WERI-Rb-1 (cell line): Measurements from ENCODE around the gene METRN.

ENCODE experiments used
- DNase-seq: peaks from one replicate; pipeline ENCODE4 v3.0.0-alpha.2; 2020
- H3K27ac ChIP-seq: fragments of 250-450 bp; sonication (Bioruptor Pico); 2 replicates; pipeline ENCODE4 v1.5.1; 2020; ENCODE audit warnings: mild to moderate bottlenecking, moderate library complexity
- H3K27me3 ChIP-seq: fragments of 250-450 bp; sonication (Bioruptor Pico); 2 replicates; pipeline ENCODE4 v1.5.1; 2021; ENCODE audit warnings: mild to moderate bottlenecking, low read depth, moderate library complexity; ENCODE audit not compliant: insufficient read depth, severe bottlenecking
- H3K36me3 ChIP-seq: fragments of 250-450 bp; sonication (Bioruptor Pico); 2 replicates; pipeline ENCODE4 v1.5.1; 2020; ENCODE audit warnings: mild to moderate bottlenecking, moderate library complexity
- H3K4me3 ChIP-seq: 2 replicates; pipeline ENCODE4 v1.5.1; 2011; ENCODE audit warnings: low read depth, mild to moderate bottlenecking, control low read depth, low read length
- H3K9me3 ChIP-seq: fragments of 250-450 bp; sonication (Bioruptor Pico); 2 replicates; pipeline ENCODE4 v1.5.1; 2021; ENCODE audit warnings: mild to moderate bottlenecking, moderate library complexity; ENCODE audit not compliant: severe bottlenecking
- TF ChIP-seq, protein P1 (sequence below): IDR thresholded peaks from 2 replicates; pipeline ENCODE4 v1.5.1; 2011; ENCODE audit warnings: low read depth, mild to moderate bottlenecking, control low read depth, inconsistent platforms, low read length

METRN gene

DNA sequence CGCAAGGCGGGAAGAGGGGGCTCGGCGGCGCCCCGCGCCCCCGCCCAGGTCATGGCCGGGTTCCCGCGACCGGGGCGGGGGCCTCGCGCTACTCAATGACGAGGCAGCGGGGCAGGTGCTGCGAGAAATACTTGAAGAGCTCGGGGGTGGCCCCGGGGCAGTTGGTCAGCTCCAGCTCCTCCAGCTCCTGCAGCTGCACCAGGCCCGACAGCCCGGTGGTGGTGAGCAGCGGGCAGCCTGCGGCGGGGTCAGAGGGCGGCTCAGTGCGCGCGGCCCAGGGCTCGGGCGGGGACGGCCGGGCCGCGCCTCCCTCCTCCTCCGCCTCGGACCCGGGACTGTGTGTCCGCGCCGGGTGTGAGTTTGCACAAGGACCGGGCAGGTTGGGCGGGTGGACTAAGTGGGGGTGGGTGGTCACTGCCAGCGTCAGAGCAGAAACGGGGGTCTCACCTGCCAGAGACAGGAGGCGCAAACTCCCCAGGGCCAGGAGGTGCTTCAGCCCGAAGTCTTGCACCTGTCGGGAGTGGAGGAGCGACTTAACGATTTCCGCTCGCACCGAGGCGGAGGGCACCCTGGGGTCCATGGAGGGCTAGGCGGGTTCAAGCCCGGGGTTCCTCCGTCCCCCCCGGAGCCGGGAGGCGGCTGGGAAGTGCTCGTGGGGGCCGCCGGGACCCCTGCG is 20.6 kb upstream of the METRN start:
- Histone ChIP-seq H3K9me3 (no peaks in the 10 kb centered on the region), H3K27ac (no peak overlapping the region), H3K4me3 (no peak overlapping the region), H3K36me3 (peaks cover 11% of the 10 kb centered on the region), H3K27me3 (no peaks in the 10 kb centered on the region)
- TF ChIP-seq, protein P1, sequence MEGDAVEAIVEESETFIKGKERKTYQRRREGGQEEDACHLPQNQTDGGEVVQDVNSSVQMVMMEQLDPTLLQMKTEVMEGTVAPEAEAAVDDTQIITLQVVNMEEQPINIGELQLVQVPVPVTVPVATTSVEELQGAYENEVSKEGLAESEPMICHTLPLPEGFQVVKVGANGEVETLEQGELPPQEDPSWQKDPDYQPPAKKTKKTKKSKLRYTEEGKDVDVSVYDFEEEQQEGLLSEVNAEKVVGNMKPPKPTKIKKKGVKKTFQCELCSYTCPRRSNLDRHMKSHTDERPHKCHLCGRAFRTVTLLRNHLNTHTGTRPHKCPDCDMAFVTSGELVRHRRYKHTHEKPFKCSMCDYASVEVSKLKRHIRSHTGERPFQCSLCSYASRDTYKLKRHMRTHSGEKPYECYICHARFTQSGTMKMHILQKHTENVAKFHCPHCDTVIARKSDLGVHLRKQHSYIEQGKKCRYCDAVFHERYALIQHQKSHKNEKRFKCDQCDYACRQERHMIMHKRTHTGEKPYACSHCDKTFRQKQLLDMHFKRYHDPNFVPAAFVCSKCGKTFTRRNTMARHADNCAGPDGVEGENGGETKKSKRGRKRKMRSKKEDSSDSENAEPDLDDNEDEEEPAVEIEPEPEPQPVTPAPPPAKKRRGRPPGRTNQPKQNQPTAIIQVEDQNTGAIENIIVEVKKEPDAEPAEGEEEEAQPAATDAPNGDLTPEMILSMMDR = no peak
- no peak for DNase-seq

DNA sequence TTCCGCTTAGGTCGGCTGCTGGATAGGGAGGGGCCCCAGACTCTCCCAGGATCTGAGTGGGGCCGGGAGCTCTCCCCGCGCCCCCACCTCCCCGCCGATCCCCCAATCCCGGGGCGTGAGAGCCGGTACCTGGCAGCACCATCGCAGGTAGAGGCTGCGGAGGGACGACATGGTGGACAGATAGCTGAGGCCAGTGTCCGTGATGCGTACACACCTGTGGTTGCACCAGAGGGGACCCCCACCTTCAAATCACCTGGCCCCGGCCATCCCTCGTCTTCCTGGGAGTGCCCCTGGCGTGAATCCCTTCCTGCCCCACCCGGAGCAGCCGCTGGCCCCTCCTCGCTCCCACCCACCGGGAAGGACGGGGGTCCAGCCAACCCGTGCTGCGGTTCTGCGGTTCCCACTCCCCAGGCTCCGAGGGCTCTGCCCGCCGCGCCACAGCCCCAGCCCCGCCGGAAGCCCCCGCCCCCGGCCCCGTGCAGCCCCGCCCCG is 20.0 kb upstream of the METRN start:
- no peak for DNase-seq

DNA sequence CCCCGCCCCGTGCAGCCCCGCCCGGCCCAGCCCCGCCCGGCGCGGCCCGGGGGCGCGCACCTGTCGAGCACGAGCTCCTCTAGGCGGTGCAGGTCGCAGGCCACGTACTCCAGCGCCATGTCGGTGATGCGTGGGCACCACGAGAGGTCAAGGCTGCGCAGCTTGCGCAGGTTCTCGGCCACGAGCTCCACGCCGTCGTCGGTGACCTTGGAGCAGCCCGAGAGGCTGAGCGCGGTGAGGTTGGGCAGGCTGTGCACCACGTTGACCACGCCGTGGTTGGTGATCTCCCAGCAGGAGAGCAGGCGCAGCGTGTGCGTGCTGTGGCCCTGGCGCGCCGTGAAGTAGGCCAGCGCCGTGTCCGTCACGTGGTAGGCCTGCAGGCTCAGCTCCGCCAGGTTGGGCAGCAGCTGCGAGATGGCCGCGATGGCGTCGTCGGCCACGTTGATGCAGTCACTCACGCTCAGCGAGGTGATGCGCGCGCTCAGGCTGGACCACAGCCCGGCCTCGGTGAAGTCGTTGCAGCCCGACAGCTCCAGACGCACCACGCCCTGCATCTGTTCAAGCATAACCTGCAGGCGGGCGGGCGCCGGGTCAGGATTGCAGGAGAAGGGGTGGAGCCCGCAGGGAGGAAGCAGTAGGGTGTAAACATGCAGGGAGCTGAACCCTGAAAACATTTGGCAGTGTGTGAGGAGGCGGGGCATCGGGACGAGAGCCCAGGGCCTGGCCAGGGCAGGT is 19.4 kb upstream of the METRN start:
- H3K36me3 ChIP-seq = peaks cover 11% of the 10 kb centered on the region
- no peak overlapping the region for H3K27ac ChIP-seq
- no peaks in the 10 kb centered on the region for H3K27me3 ChIP-seq
- no peak for DNase-seq
- no peak overlapping the region for H3K4me3 ChIP-seq
- no peaks in the 10 kb centered on the region for H3K9me3 ChIP-seq
- TF ChIP-seq, protein P1 = no peak

More for the DNA sequence above, 20.0 kb upstream of the METRN start:
- Histone ChIP-seq H3K27me3 (no peaks in the 10 kb centered on the region), H3K27ac (no peak overlapping the region), H3K4me3 (no peak overlapping the region), H3K9me3 (no peaks in the 10 kb centered on the region), H3K36me3 (peaks cover 11% of the 10 kb centered on the region)
- TF ChIP-seq, protein P1 = no peak

GRCh38 chr16:698911-699671 is 15.8 kb upstream of the METRN start:
- TF ChIP-seq, protein P1 = no peak
- no peaks in the 10 kb centered on the region for H3K9me3 ChIP-seq
- no peaks in the 10 kb centered on the region for H3K27me3 ChIP-seq
- H3K36me3 ChIP-seq = peaks cover 23% of the 10 kb centered on the region
- no peak overlapping the region for H3K4me3 ChIP-seq
- no peak for DNase-seq
- no peak overlapping the region for H3K27ac ChIP-seq

- Histone ChIP-seq H3K4me3 (no peak overlapping the region), H3K27me3 (no peaks in the 10 kb centered on the region)
- TF ChIP-seq, protein P1 = no peak
These were observed 14.0 kb upstream of the METRN start for GRCh38 chr16:700684-701584.

More at GRCh38 chr16:700684-701584, 14.0 kb upstream of the METRN start:
- Histone ChIP-seq H3K27ac (no peak overlapping the region), H3K9me3 (no peaks in the 10 kb centered on the region), H3K36me3 (peaks cover 18% of the 10 kb centered on the region)
- no peak for DNase-seq
